Neural cell (in vitro differentiated cells): Measurements from ENCODE around the gene SRC.

Experiments used
- EP300 ChIP-seq: fragments of 450-650 bp; conservative IDR thresholded peaks from 2 replicates; pipeline ENCODE4 v1.6.1; 2014; ENCODE audit warnings: antibody characterized with exemption, mild to moderate bottlenecking, moderate library complexity; ENCODE audit not compliant: poor library complexity, severe bottlenecking
- EZH2 ChIP-seq: fragments of 200-600, 300-800 bp; shearing (Covaris generic), sonication (generic); IDR thresholded peaks from 2 replicates; pipeline ENCODE4 v1.6.1; 2014; ENCODE audit warnings: antibody characterized with exemption, low read length, borderline replicate concordance, mild to moderate bottlenecking; ENCODE audit not compliant: insufficient read depth, poor library complexity, severe bottlenecking
- MXI1 ChIP-seq: fragments of 450-650 bp; conservative IDR thresholded peaks from 2 replicates; pipeline ENCODE4 v1.6.1; 2014; ENCODE audit warnings: antibody characterized with exemption, mild to moderate bottlenecking; ENCODE audit not compliant: poor library complexity, severe bottlenecking
- POLR2AphosphoS5 ChIP-seq: IDR thresholded peaks from 2 replicates; pipeline ENCODE4 v1.6.1; 2012
- RAD21 ChIP-seq: fragments of 450-650 bp; conservative IDR thresholded peaks from 2 replicates; pipeline ENCODE4 v1.6.1; 2014; ENCODE audit warnings: antibody characterized with exemption, mild to moderate bottlenecking, moderate library complexity
- SMC3 ChIP-seq: fragments of 450-650 bp; conservative IDR thresholded peaks from 2 replicates; pipeline ENCODE4 v1.6.1; 2014; ENCODE audit warnings: antibody characterized with exemption, mild to moderate bottlenecking, moderate library complexity; ENCODE audit not compliant: poor library complexity
- TAF1 ChIP-seq: IDR thresholded peaks from 2 replicates; pipeline ENCODE4 v1.6.1; 2012; ENCODE audit warnings: low read depth
- TF ChIP-seq, protein P1 (sequence below): fragments of 450-650 bp; IDR thresholded peaks from 2 replicates; pipeline ENCODE4 v1.5.1; 2014; ENCODE audit warnings: antibody characterized with exemption, mild to moderate bottlenecking, moderate library complexity; ENCODE audit not compliant: poor library complexity, severe bottlenecking
- TF ChIP-seq, protein P2 (sequence below): IDR thresholded peaks from 2 replicates; pipeline ENCODE4 v1.6.1; 2012; ENCODE audit warnings: borderline replicate concordance

DNA sequence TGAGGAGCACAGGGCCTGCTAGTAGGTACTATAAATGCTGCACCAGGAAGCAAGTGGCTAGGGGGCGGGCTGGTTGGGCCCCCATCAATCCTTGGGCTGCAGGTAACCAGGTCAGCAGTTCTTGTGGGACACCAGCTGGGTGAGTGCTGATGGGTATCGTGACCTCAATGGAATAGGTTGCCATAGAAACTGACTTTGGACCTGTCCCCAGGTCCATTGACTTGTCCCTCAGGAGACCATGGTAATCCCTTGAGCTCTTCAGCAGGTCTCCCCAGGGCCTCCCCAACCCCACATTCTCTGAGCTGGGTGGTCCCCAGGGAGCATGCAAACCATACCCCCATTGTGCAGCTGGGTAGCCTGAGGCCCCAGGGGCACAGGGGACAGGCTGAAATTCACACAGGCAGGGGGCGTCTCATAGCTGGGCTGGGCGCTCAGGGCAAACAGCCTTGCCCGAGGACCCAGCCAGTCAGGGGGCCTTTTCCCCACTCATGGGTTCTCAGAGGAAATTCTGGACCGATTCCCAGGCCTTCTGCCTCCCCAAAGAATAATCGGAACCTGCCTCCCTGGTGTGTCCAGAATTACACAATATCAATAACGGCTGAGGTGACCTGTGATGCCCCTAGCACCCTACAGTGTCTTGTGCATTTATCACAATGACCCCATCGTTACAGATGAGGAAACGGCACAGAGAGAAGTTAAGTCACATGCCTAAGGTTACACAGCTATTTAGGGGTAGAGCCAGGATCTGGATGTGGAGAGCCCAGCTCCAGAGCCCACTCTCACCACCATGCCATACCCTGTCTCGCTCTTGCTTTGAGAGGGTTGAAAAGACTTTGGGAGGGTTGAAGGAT lies 35.9 kb downstream of the SRC start:
- TF ChIP-seq EZH2 (no peak), RAD21 (no peak), TAF1 (no peak), SMC3 (no peak), POLR2AphosphoS5 (no peak), MXI1 (no peak), EP300 (no peak)
- TF ChIP-seq, protein P1, sequence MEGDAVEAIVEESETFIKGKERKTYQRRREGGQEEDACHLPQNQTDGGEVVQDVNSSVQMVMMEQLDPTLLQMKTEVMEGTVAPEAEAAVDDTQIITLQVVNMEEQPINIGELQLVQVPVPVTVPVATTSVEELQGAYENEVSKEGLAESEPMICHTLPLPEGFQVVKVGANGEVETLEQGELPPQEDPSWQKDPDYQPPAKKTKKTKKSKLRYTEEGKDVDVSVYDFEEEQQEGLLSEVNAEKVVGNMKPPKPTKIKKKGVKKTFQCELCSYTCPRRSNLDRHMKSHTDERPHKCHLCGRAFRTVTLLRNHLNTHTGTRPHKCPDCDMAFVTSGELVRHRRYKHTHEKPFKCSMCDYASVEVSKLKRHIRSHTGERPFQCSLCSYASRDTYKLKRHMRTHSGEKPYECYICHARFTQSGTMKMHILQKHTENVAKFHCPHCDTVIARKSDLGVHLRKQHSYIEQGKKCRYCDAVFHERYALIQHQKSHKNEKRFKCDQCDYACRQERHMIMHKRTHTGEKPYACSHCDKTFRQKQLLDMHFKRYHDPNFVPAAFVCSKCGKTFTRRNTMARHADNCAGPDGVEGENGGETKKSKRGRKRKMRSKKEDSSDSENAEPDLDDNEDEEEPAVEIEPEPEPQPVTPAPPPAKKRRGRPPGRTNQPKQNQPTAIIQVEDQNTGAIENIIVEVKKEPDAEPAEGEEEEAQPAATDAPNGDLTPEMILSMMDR = no peak
- TF ChIP-seq, protein P2, sequence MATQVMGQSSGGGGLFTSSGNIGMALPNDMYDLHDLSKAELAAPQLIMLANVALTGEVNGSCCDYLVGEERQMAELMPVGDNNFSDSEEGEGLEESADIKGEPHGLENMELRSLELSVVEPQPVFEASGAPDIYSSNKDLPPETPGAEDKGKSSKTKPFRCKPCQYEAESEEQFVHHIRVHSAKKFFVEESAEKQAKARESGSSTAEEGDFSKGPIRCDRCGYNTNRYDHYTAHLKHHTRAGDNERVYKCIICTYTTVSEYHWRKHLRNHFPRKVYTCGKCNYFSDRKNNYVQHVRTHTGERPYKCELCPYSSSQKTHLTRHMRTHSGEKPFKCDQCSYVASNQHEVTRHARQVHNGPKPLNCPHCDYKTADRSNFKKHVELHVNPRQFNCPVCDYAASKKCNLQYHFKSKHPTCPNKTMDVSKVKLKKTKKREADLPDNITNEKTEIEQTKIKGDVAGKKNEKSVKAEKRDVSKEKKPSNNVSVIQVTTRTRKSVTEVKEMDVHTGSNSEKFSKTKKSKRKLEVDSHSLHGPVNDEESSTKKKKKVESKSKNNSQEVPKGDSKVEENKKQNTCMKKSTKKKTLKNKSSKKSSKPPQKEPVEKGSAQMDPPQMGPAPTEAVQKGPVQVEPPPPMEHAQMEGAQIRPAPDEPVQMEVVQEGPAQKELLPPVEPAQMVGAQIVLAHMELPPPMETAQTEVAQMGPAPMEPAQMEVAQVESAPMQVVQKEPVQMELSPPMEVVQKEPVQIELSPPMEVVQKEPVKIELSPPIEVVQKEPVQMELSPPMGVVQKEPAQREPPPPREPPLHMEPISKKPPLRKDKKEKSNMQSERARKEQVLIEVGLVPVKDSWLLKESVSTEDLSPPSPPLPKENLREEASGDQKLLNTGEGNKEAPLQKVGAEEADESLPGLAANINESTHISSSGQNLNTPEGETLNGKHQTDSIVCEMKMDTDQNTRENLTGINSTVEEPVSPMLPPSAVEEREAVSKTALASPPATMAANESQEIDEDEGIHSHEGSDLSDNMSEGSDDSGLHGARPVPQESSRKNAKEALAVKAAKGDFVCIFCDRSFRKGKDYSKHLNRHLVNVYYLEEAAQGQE = no peak
